NB4 (cell line): ENCODE measurements around the gene SLC25A21.

Experiments used
- TF ChIP-seq, protein P1 (sequence below): IDR thresholded peaks from one replicate; pipeline ENCODE4 v1.5.1; 2012; ENCODE audit warnings: low read depth, low read length
- TF ChIP-seq, protein P2 (sequence below): IDR thresholded peaks from 2 replicates; pipeline ENCODE4 v1.6.1; 2011; ENCODE audit warnings: low read depth, low read length

DNA sequence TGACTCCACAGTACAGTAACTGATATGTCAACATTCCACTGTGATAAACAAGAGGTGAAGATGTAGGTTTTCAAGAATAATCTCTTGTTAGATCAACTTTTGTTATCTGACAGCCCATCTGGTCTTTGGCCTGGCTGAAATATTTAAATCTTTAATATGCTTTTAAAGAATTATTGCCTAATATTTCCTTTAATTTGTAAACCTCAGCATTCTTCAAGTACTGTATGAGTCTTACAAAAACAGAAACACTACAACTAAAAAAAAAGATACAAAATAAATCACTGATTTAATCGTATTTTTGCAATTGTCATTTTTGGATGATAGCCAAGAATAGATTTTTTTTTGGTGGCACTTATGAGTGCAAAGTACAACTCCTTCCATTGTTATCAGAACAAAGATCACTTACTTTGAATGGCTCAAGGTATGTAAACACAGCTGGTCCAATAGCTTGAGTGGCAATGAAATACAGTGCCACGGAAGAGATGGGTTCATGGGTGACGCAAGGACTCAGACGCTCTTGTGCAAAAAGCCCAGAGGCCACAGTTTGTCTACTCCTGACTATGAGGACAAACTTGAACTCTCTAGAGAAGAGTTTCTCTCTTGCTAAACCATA is 401.3 kb downstream of the SLC25A21 start:
- TF ChIP-seq, protein P1, sequence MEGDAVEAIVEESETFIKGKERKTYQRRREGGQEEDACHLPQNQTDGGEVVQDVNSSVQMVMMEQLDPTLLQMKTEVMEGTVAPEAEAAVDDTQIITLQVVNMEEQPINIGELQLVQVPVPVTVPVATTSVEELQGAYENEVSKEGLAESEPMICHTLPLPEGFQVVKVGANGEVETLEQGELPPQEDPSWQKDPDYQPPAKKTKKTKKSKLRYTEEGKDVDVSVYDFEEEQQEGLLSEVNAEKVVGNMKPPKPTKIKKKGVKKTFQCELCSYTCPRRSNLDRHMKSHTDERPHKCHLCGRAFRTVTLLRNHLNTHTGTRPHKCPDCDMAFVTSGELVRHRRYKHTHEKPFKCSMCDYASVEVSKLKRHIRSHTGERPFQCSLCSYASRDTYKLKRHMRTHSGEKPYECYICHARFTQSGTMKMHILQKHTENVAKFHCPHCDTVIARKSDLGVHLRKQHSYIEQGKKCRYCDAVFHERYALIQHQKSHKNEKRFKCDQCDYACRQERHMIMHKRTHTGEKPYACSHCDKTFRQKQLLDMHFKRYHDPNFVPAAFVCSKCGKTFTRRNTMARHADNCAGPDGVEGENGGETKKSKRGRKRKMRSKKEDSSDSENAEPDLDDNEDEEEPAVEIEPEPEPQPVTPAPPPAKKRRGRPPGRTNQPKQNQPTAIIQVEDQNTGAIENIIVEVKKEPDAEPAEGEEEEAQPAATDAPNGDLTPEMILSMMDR = no peak
- TF ChIP-seq, protein P2, sequence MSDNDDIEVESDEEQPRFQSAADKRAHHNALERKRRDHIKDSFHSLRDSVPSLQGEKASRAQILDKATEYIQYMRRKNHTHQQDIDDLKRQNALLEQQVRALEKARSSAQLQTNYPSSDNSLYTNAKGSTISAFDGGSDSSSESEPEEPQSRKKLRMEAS = no peak
